Muscle layer of duodenum (tissue), 2 donors: ENCODE measurements around the gene IFT20.

Experiments used
- H3K27ac ChIP-seq: one replicate; pipeline ENCODE4 v1.7.0; 2013; ENCODE audit warnings: mild to moderate bottlenecking, low read length
- H3K27me3 ChIP-seq: one replicate; pipeline ENCODE4 v1.7.0; 2013; ENCODE audit warnings: low read depth, mild to moderate bottlenecking, control low read depth, low read length
- H3K36me3 ChIP-seq, 2 donors: one replicate each; pipeline ENCODE4 v1.7.0; 2013; ENCODE audit warnings: low read length in 2 of 2, control low read depth in 1 of 2, mild to moderate bottlenecking in 1 of 2; ENCODE audit not compliant: insufficient read depth in 2 of 2, control insufficient read depth in 1 of 2
- H3K4me1 ChIP-seq, 2 donors: one replicate each; pipeline ENCODE4 v1.7.0; 2013; ENCODE audit warnings: low read length in 2 of 2, mild to moderate bottlenecking in 2 of 2, control low read depth in 1 of 2, moderate library complexity in 1 of 2; ENCODE audit not compliant: insufficient read depth in 2 of 2, control insufficient read depth in 1 of 2
- H3K4me3 ChIP-seq, 2 donors: one replicate each; pipeline ENCODE4 v1.7.0; 2013; ENCODE audit warnings: low read length in 2 of 2, low read depth in 1 of 2, mild to moderate bottlenecking in 1 of 2
- H3K9me3 ChIP-seq, 2 donors: one replicate each; pipeline ENCODE4 v1.7.0; 2013; ENCODE audit warnings: low read length in 2 of 2, control low read depth in 1 of 2, mild to moderate bottlenecking in 1 of 2; ENCODE audit not compliant: control insufficient read depth in 1 of 2
- donor health status: healthy.

IFT20 gene

DNA sequence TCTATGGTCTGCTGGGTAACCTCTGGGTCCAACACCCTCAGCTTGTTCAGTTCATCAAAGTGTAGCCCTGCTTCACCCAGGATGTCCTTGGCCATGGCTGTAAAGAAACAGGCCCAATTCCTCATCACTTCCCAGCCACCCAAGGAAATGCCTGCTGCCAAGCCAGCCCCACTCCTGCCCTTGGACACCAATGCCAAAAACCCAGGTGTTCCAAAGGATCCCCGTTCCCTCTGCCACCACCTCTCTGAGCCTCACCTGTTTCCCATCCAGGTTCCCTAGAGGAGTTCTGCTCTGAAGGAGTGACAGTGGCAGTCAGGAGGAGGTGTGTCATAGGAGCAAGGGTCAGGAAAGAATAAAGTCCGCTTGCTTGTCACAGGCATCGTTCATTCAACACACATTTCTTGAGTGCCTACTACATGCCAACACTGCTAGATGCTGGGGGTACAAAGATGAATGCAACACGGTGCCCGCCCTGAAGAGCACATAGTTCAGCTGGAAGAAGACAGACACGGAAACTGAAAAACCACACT, 3.3 kb downstream of the IFT20 start:
- Histone ChIP-seq H3K27ac (no peak overlapping the region), H3K36me3 (peaks cover 28 to 43% of the 10 kb centered on the region in 2 donors), H3K4me3 (no peak overlapping the region), H3K27me3 (no peaks in the 10 kb centered on the region), H3K9me3 (no peaks in the 10 kb centered on the region), H3K4me1 (peaks cover 15 to 29% of the 10 kb centered on the region in 2 donors)

DNA sequence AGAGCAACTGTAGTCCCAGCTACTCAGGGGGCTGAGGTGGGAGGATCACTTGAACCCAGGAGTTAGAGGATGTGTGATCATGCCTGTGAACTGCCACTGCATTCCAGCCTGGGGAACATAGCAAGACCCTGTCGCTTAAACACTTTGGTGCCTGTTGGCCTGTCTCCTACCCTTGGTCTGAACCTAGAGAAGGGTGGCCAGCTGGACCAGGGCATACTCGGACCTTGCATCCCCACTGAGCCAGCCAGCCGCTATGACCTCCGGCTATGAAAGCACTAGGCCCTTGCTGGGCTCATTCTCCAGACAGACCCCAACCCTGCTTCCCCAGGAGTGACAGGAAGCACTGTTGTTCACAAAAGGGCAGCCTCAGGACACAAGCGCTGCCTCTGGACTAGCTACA, 4.6 kb downstream of the IFT20 start:
- Histone ChIP-seq H3K36me3 (peaks cover 28 to 46% of the 10 kb centered on the region in 2 donors), H3K27me3 (no peaks in the 10 kb centered on the region), H3K27ac (no peak overlapping the region), H3K4me1 (peaks cover 10 to 18% of the 10 kb centered on the region in 2 donors), H3K9me3 (no peaks in the 10 kb centered on the region), H3K4me3 (no peak overlapping the region)

- Histone ChIP-seq H3K36me3 (peaks cover 28 to 46% of the 10 kb centered on the region in 2 donors), H3K9me3 (no peaks in the 10 kb centered on the region), H3K27ac (no peak overlapping the region)
Observed at GRCh38 chr17:28328325-28328724, 6.9 kb downstream of the IFT20 start.

GRCh38 chr17:28327709-28328108, 7.6 kb downstream of the IFT20 start:
- Histone ChIP-seq H3K36me3 (peaks cover 28 to 46% of the 10 kb centered on the region in 2 donors), H3K9me3 (no peaks in the 10 kb centered on the region), H3K27ac (no peak overlapping the region), H3K27me3 (no peaks in the 10 kb centered on the region), H3K4me3 (no peak overlapping the region), H3K4me1 (no peaks in the 10 kb centered on the region)

More at GRCh38 chr17:28328325-28328724, 6.9 kb downstream of the IFT20 start:
- Histone ChIP-seq H3K27me3 (no peaks in the 10 kb centered on the region), H3K4me1 (peaks cover 0 to 5% of the 10 kb centered on the region in 2 donors), H3K4me3 (no peak overlapping the region)

GRCh38 chr17:28327031-28327607, 8.2 kb downstream of the IFT20 start:
- H3K9me3 ChIP-seq, result no peaks in the 10 kb centered on the region
- no peaks in the 10 kb centered on the region for H3K4me1 ChIP-seq
- no peak overlapping the region for H3K4me3 ChIP-seq
- peaks cover 28 to 45% of the 10 kb centered on the region in 2 donors for H3K36me3 ChIP-seq
- H3K27me3 ChIP-seq, result no peaks in the 10 kb centered on the region
- H3K27ac ChIP-seq, result no peak overlapping the region

DNA sequence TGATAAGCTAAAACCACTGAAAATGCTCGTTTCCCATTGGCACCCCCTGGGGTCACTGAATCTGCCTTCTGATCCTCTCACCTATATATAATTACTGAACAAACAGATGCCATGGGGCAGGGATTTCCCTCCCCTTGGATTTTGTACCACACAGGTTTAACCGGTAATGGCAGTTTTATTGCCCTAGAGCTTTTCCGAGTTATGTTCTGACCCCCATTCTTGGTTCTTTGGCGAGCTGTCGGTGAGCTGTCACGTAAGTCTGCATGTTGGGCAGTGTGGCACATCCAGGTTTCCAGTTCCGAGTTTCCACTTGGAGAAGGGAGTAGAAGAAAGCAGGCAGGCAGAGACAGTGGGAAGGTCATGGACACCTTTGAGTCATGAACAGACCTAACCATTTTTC, 9.2 kb downstream of the IFT20 start:
- peaks cover 20 to 36% of the 10 kb centered on the region in 2 donors for H3K36me3 ChIP-seq
- no peaks in the 10 kb centered on the region for H3K9me3 ChIP-seq
- no peak overlapping the region for H3K27ac ChIP-seq
- H3K27me3 ChIP-seq, result no peaks in the 10 kb centered on the region
- H3K4me1 ChIP-seq, result no peaks in the 10 kb centered on the region
- no peak overlapping the region for H3K4me3 ChIP-seq

- Histone ChIP-seq H3K9me3 (no peaks in the 10 kb centered on the region), H3K27me3 (no peaks in the 10 kb centered on the region), H3K36me3 (peaks cover 19 to 27% of the 10 kb centered on the region in 2 donors), H3K4me3 (no peak overlapping the region), H3K27ac (no peak overlapping the region), H3K4me1 (peaks cover 2% of the 10 kb centered on the region in 2 donors)
Observed at GRCh38 chr17:28325211-28325610, 10.1 kb downstream of the IFT20 start.

DNA sequence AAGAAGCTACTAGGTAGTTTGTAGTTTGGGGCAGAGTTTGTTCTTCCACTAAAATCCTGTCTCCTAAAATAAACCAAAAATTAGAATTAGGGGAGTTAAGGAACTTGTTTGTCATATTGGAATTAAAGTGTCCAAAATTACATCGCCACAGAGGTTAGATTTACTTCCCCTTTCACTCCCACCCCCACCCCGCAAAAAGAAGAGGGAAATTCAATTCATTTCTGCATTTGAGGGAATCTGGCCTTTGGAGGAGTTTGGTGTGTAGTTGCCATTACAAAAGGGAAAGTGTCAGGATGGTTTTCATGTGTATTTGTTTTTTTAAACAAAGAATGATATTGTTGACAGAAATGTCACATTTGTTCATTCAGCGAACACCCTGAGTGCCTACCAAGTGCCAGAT, 10.5 kb downstream of the IFT20 start:
- Histone ChIP-seq H3K36me3 (peaks cover 19 to 26% of the 10 kb centered on the region in 2 donors), H3K4me3 (no peak overlapping the region), H3K4me1 (peaks cover 6% of the 10 kb centered on the region in 2 donors), H3K27ac (no peak overlapping the region), H3K9me3 (no peaks in the 10 kb centered on the region), H3K27me3 (no peaks in the 10 kb centered on the region)

DNA sequence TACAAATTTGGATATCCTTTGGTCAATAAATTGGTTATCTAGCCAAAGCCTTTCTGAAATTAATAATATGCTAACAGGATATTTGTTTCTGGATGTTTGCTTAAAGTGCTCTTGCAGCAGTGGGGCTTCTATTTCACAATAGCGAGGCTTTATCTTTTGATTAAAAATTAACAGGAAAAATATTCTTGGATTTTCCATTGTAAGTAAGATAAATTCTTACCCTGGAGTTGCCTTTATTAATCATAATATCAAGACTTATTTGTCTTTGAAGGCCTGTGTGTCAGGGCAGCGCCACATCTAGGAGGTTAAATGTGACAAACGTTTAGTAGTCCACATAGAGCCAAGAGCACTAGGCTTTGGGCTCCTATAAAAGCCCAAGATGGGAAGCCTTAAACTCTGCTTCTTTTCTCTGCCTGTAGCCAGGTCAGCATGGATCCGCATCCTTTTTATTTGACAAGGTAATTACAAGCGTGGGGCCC, 11.0 kb downstream of the IFT20 start:
- Histone ChIP-seq H3K4me3 (no peak overlapping the region), H3K9me3 (no peaks in the 10 kb centered on the region), H3K36me3 (peaks cover 18 to 23% of the 10 kb centered on the region in 2 donors), H3K4me1 (peaks cover 6 to 11% of the 10 kb centered on the region in 2 donors), H3K27me3 (no peaks in the 10 kb centered on the region), H3K27ac (no peak overlapping the region)

- no peaks in the 10 kb centered on the region for H3K36me3 ChIP-seq
- no peak overlapping the region for H3K27ac ChIP-seq
- no peaks in the 10 kb centered on the region for H3K27me3 ChIP-seq
- no peaks in the 10 kb centered on the region for H3K9me3 ChIP-seq
- peak overlapping the region in 1 of 2 donors; percentile 71 for H3K4me3 ChIP-seq
- H3K4me1 ChIP-seq, result peaks cover 6 to 21% of the 10 kb centered on the region in 2 donors
Observed at GRCh38 chr17:28320215-28321061, 14.8 kb downstream of the IFT20 start.

DNA sequence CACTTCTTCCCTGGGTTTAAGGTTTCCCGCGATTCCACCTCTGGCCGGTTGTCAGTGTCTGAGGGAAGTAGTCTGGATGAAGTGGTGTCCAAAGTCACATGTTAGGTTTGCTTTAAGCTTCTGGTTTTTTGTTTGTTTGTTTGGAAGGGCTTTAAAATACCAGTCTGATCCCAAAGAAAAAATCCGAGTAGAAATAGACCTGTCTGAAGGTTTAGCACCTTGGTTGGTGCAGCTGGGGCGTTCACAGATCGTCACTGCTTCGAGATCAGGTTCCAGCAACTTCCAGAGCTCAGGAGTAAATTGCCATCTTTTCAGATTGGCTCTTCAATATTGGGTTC, 15.7 kb downstream of the IFT20 start:
- H3K4me3 ChIP-seq, result peak overlapping the region; percentile 71
- no peaks in the 10 kb centered on the region for H3K9me3 ChIP-seq
- peaks cover 6 to 21% of the 10 kb centered on the region in 2 donors for H3K4me1 ChIP-seq
- H3K27me3 ChIP-seq, result no peaks in the 10 kb centered on the region
- H3K36me3 ChIP-seq, result no peaks in the 10 kb centered on the region
- peak overlapping the region; percentile 31 for H3K27ac ChIP-seq
